ENCODE measurements around the gene CDH4.

GRCh38 chr20:61929971-61930666, 678.1 kb downstream of the CDH4 start:
- TF ChIP-seq CTCF (IDR thresholded peaks at IDR 0.05) (no peak), POLR2A (IDR thresholded peaks at IDR 0.05) (no peak)
